HG03103 (cell line): ENCODE measurements around the gene ALB.

ENCODE experiments used
- ATAC-seq: cut with Tn5 transposase; IDR thresholded peaks from one replicate; pipeline ENCODE4 v1.9.1; 2021; ENCODE audit warnings: low read depth; ENCODE audit not compliant: unreplicated experiment

The ALB gene

DNA sequence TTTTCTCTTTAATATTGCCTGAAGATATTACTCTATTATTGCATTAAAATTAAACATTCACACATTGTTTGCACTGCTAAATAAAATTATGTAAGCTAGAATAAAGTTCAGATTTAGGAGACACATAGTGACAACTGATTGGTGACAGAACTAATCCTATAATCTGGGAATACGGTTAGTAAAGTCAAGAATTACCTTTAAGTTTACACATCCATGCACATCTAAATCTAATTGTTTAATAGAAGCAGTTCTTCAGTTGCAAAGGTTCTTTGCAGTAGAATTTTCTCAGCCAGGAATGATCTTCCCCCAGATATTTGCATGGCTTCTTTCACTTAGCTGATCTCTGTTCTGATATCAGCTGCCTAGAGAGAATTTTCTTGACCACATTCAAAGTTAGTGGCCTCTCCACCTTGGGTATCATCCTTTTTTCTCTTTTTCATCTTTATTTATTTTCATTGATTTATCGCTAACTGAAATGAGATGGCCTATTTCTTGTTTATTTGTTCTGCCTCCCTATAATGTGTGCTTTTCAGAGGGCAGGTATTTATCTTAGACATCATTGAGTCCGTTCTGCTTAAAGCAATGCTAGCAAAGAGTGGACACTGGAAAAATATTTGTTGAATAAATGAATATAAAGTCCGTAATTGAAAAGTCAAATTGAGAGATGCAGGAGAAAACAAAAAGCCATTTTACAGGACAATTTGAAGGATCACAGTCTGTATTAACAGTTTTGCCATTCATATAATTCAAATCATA, 44.5 kb downstream of the ALB start:
- ATAC-seq = no peak

- no peak for ATAC-seq
Measured at GRCh38 chr4:73450398-73451004, 46.4 kb downstream of the ALB start.

DNA sequence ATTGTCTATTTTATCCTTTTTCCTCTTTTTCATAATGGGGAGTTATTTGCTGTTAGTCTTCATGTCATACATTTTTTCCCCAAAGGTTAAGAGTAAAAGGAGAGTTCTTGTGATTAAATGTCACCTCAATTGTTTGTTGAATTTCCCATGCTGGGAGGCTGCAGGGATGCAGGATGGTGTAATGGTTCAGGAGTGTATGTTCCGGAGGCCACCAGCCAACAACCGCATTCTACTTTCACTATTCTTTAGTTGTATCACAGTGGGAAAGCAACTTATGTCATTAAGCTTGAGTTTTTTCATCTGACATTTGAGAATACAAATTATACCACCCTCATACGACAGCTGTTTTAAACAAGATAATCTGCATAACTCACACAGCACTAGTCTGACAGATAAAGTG, 47.3 kb downstream of the ALB start:
- no peak for ATAC-seq

GRCh38 chr4:73451981-73452747, 48.1 kb downstream of the ALB start:
- ATAC-seq = no peak

GRCh38 chr4:73452953-73453700, 49.0 kb downstream of the ALB start:
- no peak for ATAC-seq

DNA sequence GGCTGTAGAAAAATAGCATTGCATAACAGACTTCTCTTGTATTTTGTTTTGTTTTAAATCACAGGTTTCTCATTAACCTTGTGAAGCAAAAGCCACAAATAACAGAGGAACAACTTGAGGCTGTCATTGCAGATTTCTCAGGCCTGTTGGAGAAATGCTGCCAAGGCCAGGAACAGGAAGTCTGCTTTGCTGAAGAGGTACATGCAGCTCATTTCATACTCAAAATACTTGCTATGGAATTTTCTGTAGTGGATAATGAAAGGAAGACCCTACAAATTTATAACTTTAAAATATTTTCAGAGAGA, 49.6 kb downstream of the ALB start:
- ATAC-seq = no peak

DNA sequence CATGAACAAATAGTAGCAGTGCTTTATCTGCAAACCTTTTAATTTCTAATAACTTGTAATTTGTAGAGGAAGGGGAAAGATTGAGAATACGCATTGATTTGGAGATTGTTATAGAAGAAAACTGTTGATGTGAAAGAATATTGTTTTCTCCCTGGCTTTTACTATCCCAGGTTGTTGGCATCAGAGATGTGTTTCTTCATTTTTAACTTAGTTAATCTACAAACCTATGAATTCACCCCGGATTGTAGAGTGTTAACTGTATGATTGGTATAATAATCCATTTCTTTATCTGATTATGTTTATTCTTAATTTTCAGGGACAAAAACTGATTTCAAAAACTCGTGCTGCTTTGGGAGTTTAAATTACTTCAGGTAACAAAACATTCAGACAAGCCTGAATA, 50.8 kb downstream of the ALB start:
- no peak for ATAC-seq

- no peak for ATAC-seq
Measured at GRCh38 chr4:73456177-73457022, 52.3 kb downstream of the ALB start.

GRCh38 chr4:73458184-73459047, 54.3 kb downstream of the ALB start:
- ATAC-seq = no peak

GRCh38 chr4:73459048-73459421, 54.9 kb downstream of the ALB start:
- no peak for ATAC-seq

DNA sequence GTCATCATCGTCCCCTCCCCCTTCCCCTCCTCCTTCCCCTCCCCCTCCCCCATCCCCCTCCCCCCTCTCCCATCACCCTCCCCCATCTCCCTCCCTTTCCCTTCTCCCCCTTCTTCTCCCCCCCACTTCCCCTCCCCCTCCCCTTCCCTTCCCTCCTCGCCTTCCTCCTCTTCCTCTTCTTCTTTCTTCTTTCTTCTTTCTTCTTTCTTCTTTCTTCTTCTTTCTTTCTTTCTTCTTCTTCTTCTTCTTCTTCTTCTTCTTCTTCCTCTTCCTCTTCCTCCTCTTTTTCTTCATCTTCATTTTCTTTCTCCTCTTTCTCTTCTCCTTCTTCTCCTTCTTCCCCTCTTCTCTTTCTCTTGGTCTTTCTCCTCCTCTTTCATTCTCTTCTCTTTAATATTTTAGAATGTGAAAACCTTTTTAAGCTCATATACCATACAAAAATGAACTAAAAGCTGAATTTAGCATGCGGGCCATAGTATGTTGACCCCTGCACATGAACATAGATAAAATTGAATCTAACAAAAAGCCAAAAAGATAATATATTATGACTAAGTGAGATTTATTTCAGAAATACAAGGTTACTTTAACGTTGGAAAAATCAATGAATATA, 56.9 kb downstream of the ALB start:
- no peak for ATAC-seq

GRCh38 chr4:73468170-73468569, 64.1 kb downstream of the ALB start:
- no peak for ATAC-seq

DNA sequence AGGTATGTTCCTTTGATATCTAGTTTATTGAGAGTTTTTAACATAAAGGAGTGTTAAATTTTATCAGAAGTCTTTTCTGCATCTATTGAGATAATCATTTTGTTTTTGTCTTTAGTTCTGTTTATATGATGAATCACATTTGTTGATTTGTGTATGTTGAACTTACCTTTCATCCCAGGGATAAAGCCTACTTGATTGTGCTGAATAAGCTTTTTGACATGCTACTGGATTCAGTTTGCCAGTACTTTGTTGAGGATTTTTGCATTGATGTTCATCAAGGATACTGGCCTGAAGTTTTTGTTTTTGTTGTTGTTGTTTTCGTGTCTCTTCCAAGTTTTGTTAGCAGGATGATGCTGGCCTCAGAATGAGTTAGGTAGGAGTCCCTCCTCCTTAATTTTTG, 66.6 kb downstream of the ALB start:
- no peak for ATAC-seq
